ENCODE measurements around the gene SREK1.
A peak's percentile ranks its signal among the peaks of the same experiment; 100 is the strongest.
"Not testable (repeated sequence)": the region's sequence is repeated elsewhere in the genome, so short reads cannot be mapped to it uniquely, and the experiment has no call there.

Gene SREK1, protein sequence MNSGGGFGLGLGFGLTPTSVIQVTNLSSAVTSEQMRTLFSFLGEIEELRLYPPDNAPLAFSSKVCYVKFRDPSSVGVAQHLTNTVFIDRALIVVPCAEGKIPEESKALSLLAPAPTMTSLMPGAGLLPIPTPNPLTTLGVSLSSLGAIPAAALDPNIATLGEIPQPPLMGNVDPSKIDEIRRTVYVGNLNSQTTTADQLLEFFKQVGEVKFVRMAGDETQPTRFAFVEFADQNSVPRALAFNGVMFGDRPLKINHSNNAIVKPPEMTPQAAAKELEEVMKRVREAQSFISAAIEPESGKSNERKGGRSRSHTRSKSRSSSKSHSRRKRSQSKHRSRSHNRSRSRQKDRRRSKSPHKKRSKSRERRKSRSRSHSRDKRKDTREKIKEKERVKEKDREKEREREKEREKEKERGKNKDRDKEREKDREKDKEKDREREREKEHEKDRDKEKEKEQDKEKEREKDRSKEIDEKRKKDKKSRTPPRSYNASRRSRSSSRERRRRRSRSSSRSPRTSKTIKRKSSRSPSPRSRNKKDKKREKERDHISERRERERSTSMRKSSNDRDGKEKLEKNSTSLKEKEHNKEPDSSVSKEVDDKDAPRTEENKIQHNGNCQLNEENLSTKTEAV
- total RNA-seq: 129 to 137 reads per million in 2 experiments

DNA sequence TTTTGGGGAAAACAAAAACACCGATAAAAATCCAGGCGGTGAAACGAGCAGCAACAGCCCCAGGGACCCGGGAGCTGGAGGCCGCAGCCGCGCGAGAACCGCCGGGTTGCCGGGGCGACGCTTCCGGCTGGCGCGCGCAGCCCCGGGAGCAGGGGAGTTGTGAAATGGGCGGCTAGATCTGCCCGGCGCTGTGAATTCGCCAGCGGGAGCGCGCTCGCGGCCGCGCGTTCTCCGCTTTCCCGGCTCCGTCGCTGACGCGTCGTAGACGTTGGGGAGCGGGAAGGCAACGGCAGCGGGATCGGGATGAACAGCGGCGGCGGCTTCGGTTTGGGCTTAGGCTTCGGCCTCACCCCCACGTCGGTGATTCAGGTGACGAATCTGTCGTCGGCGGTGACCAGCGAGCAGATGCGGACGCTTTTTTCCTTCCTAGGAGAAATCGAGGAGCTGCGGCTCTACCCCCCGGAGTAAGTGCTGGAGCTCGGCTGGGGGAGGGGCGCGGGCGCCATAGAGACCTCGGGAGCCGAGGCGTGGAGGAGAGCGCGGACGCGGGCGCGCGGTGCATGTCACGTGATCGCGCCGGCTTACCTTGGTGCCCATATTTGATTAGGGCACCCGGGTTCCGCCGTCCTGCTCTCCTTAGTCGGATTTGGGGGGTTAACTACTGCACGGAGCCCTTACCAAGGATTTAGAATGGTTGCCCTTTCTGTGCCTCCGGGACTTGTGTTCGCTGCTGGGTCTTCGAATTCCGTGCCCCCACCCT, at the start of gene SREK1:
Gene SREK1 (plus strand): TSS at position 227 of the 760 bp plus-strand sequence. CDS start 77 bp downstream, at position 304.
- peak; percentile 80 for DNase-seq (ENCODE audit: low read depth)

DNA sequence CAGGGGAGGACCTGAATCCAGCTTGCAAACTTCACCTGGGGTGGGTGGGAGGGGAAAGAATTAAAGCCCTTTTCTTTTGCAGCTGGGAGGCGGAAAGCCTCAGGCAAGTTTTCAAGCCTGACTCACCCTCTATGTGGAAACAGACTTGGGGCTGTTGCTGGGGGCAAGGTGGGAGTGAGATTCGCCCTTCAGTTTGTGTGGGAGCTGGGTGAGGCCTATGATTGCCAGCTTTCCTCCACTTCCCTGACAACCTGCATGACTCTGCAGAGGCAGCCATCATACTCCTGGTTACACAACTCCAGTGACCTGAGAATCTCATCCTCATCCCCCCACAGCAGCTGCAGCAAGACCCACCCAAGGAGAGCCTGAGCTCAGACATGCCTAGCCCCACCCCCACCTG, 43.2 kb upstream of the SREK1 start:
- no peak for DNase-seq (ENCODE audit: low read depth)

DNA sequence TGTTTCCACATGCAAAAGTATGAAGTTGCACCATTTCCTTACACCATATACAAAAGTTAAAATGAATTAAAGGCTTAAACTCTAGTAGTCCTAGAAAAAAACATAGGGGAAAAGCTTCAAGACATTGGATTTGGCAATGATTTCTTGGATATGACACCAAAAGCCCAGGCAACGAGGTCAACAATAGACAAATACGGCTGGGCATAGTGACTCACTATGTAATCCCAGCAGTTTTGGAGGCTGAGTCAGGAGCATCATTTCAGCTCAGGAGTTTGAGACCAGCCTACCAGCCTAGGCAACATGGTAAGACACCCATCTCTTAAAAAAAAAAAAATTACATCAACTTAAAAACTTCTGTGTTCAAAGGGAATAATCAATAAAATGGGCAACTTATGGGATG, 30.9 kb upstream of the SREK1 start:
- no peak for DNase-seq (ENCODE audit: low read depth)

DNA sequence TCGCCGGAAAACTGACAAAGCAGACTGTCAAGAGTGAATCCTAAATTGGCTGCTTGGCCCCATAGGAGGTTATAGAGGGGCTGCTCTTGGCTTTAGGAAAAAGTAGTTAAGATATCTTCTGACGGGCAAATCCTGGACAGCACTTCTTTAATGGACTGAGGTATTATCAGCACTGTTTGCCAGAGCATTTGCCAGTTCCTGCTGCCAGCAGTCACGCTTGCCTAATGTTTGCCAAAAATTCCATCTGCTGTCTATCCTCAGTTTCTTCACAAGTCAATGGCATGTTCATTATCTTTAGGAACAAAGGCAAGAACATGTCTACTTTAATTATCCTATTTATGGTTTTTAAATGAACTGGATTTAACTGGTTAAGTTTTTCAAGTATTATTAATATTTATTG, 25.8 kb upstream of the SREK1 start:
- no peak for DNase-seq (ENCODE audit: low read depth)

DNA sequence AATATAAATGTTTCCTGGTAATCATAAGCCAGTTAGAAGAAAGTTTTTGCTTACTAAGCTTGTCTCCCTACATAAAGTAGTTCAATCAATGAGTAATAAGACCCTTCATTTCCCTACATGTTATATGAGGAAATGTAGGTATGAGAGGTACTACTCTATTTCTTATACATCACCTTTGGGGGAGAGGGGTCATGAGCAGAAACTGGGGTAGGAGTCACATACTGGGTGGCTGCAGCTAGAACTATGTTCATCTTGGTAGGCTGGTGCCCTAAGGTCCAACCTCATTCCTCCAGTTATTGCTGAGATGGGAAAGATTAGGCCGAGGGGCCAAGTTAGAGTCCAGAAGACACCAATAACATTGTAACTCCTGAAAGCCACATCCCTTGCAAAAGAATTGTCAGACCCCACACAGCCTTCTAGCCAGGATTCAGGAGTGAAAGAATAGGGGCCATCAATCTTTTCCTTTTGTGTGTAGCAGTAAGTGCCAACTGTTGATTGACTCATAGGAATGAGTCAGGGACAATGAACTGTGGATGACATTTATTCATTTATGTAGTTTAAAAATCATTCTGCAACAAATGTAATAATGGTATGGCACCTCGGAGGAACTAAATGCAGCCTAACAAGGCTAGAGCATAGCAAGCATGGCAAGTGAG, 21.6 kb upstream of the SREK1 start:
- DNase-seq (ENCODE audit: low read depth): no peak

DNA sequence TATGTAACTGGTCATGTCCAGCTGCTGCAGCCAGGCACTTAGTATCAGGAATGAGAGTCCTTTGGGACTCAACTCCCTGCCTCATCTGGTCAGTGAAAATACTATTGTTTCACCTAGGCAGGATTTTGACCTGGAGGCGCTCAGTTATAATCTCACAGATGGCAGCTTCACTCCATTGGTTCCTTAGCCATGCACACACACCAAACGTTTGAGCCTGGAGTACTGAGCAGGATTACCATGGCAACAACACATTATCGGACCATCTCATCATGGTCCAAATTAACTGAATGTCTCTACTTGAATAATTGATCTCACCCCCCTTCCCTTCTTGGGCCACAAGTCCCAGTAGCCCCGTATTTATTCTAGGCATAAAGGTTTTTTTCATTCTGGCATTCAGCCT, 15.0 kb upstream of the SREK1 start:
- DNase-seq (ENCODE audit: low read depth): no peak

DNA sequence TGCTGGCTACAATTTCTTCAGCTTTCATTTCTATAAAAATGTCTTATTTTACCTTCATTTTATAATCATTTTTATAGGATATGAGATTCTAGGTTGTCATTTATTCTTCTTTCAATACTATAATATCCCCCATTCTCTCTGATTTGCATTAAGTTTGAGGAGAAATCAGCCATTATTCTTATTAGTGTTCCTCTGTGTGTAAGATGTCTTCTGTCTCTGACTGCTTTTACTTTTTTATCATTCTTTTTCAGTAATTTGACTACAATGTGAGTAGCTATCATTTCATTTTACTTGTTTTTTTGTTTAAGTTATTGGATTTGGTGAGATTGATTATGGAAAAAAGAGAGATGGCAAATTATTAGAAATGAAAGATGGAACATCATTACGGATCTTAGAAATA, 13.6 kb upstream of the SREK1 start:
- no peak for DNase-seq (ENCODE audit: low read depth)

DNA sequence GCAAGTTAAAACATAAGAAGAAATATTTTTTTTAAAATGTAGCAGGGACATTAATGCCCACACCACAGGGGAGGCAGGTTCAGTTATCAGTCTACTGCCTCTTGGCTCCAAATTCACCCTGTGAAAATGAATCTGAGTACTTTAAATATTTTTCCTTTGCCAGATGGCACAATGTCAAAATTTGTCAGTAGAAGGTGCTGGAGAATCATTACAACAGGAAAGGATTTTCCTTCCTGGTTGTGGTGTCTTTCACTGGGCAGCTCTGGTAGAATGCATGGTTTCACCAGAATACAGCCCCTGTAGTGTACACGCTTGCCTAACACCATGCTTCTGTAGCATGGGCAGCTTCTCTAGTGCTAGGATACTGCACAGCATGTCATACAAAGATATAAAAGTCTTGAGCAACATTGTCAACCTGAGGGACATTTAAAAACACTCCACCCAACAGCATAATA, 9.7 kb upstream of the SREK1 start:
- DNase-seq (ENCODE audit: low read depth): no peak

DNA sequence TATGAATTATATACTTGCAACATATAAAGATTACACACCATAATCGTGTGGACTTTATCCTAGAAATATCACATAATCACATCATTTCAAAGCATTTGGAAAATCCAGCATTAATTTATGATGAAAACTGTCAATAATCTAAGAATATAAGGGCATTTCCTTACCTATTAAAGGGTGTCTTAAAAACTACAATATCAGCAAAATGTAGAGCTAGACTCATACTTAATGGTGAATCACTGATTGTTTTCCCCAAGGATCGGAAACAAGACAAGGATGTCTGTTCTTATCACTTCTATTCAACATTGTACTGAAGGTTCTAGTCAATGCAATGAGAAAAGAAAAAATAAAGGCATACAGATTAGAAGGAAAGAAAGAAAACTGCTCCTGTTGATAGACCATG, 8.0 kb upstream of the SREK1 start:
- no peak for DNase-seq (ENCODE audit: low read depth)

DNA sequence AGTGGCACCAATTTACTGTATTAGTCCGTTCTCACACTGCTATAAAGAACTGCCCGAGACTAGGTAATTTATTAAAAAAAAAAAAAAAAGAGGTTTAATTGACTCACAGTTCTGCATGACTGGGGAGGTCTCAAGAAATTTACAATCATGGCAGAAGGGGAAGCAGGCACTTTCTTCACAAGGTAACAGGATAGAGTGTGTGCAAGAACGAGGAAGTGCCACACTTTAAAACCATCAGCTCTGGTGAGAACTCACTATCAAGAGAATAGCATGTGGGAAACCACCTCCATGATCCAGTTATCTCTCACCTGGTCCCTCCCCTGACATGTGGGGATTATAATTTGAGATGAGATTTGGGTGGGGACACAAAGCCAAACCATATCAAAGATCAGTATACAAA, 7.2 kb upstream of the SREK1 start:
- not testable (repeated sequence) for DNase-seq (ENCODE audit: low read depth)

DNA sequence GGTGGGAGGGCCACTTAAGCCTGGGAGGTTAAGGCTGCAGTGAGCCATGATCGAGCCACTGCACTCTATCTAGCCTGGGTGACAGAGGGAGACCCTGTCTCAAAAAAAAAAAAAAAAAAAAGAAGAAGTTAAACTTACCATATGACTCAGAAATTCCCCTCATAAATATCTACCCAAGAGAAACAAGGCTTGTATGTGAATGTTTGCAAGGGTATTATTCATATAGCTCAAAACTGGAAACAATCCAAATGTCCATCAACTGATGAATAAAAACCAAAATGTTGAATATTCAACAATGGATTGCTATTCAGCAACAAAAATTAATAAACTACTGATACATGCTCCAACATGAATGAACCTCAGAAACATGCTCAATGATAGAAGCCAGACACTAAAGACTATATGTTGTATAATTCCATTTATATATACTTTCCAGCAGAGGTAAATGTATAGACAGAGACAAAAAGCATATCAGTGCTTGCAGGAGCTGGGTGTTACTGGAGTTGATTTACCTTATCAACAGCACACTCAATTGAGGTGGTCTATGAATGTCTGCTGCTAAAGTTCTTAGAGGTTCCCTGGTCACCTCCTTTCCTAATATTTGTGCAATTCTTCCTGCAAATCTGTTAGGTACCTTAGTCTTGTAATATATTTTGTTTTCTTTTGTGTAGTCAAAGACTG, 5.3 kb upstream of the SREK1 start:
- no peak for DNase-seq (ENCODE audit: low read depth)

DNA sequence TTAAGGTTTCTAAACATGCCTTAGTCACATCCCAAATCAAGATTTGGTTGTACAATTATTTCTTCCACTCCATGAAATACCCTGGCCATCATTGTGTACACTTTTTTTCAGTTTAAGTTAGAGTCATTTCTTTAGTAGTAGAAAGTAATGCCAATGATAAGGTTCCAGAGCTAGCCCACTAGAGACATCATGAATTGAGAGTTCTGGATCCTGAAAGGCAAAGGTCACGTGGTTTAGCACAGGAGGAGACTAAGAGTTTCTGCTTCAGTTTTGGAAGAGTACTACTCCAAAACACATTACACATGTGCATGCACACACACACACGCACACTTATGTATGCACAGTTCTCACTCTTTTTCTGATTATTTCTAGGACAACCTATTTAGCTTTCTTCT, 4.8 kb upstream of the SREK1 start:
- DNase-seq (ENCODE audit: low read depth): no peak

DNA sequence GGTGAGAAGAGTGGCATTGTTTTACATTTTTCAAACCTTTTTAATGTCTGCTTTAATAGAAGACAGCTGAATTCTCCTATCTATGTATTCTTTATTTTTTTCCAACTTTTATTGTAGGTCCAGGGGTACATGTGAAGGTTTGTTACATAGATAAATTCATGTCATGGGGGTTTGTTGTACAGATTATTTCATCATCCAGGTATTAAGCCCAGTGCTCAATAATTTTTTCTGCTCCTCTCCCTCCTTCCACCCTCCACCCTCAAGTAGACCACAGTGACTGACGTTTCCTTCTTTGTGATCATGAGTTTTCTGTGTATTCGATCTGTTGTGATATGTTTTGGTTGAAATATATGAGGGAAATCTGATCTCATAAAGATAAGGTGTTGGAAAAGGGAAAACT, 1.7 kb upstream of the SREK1 start:
- DNase-seq (ENCODE audit: low read depth): no peak

DNA sequence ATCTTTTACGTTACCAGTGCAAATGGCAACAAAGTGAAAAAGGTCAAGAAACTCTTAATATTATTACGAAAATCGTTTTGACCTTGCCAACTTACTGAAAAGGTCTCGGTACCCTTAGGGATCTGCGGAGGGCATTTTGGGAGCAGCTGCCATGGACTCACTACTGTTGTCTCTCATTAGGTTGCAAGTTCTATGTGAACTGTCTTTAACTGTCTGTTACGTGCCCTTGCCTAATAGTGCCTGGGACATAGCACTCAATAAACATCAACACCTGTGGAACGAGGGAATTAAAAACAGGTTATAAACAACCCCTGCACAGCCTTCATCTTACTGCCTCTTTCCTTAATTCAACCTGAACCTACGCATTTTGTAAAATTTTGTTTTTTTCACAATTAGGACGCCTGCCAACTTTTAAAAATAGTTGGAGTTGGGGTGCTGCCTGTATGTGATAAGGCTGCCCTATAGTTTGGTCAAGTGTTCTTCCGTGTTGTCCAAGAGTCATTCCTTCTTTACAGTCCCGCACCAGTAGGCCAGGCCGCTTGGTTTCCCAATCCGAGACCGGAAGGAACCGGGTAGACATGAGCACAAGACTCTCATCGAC, 527 bp upstream of the SREK1 start:
- DNase-seq (ENCODE audit: low read depth): no peak

DNA sequence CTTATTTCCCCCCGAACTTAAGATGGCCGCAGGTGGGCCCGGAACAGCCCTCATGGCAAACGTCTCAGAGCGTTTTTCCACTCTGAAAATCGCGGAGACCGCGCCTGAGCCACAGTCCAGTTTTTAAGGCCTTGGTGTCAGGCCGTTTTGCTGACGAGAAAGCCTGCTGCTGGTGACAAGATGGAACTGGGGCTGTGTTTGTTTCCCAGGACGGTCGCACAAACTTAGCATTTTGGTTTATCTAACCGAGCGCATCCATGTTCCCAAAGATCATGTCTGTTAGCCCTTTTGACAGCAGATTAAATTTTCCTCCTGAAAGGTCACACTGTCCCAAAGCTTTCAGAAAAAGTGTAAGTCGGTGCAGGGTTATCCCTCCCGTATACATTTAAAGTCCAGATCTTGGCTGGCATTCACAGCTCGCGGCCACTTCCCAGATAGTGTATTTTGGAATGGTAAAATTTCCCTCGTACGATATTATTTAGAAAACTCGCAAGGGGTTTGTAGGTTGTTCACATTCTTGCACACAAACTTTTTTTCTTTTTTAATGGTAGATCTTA, 812 bp downstream of the SREK1 start:
- DNase-seq (ENCODE audit: low read depth): no peak

DNA sequence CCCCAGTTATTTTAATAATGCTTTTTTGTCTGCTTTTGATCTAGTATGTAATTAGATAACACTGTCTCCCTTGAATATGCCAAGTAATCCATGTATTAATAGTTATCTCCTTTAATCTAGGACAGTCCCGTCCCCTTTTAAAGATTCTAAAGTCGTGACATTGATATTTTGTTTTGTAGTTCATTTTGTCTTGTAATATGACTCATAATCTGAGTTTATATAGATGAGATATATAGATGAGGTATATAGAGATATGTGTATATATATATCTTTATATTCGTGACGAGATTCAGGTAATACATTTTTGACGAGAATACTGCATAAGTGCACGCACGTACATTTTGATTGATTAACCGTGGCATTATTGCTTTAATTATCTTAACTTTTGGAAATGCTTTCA, 1.6 kb downstream of the SREK1 start:
- DNase-seq (ENCODE audit: low read depth): no peak

DNA sequence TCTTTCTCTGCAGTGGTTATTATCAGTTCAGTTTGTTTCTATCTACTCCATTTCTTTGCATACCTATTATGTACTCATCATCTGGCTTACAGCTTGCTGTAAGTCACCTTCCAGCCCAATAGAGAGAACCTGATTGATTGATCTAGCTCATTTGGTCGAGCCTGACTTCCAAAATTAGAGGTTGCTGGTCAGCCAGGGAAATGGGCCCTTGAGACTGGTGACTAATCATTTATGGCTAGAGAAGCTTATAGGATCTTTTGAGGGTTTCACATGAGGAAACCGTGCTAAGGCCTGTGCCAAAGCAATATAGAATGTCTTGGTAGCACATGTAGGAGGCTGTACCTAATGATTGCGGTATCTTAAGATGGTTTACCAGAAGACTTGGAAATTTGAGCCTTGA, 5.8 kb downstream of the SREK1 start:
- DNase-seq (ENCODE audit: low read depth): no peak

DNA sequence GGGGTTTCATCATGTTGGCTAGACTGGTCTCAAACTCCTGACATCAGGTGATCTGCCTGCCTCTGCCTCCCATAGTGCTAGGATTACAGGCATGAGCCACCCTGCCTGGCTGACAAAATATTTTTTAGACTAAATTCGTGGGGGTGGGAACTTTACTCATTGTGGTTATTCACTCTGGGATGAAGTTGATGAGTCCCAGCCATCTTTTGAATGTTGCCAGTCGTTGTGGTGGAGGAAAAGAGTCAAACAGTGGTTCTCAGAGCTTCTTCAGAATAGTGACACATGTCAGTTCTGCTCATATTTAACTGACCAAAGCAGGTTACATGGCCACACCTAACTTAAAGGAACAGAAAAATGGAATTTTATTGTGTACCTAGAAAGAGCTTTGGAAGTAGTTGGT, 6.9 kb downstream of the SREK1 start:
- DNase-seq (ENCODE audit: low read depth): no peak

DNA sequence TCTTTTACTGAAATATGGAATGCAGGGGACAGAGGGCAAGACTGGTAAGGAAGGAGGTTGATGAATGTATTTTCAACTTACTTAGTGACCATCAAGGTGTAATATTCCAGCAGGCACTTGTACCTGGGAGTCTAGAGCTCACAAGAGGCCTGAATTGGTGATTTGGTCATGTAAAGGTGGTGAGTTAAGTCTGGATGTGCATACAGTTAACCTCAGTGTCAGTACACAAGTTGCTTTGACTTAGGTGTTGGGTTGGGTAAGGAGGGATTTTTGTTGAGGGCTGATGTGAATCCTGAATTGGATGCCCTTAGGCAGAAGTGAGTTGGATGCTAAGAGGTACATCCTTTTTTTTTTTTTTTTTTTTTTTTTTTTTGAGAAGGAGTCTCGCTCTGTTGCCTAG, 7.4 kb downstream of the SREK1 start:
- no peak for DNase-seq (ENCODE audit: low read depth)

DNA sequence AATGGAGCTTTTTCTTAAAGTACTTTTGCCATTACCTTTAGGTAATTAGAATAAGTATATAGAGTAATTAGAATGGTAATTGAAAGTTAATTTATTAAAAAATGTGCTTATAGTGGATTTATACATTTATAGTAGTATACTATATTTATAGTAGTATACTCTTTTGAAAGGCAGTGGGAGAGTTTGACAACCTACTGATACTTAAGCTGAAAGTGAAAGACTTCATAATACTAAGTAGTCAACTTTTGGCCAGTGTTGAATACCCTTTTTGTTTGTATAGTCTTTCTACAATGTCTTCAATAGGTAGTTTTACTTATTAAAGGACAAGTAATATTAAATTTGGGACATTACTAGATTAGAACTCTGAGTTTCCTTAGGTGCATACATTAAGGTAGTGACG, 12.9 kb downstream of the SREK1 start:
- DNase-seq (ENCODE audit: low read depth): no peak

DNA sequence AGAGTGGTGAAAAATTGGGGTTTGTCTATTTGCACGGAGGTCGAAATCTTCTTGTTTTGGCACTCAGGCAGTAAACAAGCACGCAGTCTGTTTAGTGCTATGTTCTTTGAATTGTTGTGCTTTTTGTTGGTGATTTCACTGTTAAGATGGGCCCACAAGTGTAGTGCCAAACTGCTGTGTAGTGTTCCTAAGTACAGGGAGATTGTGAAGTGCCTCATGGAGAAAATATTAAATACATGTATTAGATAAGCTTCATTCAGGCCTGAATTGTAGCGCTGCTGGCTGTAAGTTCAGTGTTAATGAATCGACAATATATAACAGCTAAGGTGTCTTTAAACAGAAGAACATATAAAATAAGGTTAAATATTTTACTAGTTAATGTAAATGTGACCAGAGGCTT, 17.3 kb downstream of the SREK1 start:
- no peak for DNase-seq (ENCODE audit: low read depth)
